H9 (cell line): ENCODE data around the gene TET2. TPM values are rescaled to one million over a fixed set of nuclear protein-coding genes. Genes with fewer than 3 reads are reported as not detected.

Source experiments
- DNase-seq: peaks from one replicate; pipeline ENCODE4 v3.0.0-alpha.2; 2017
- H2AFZ ChIP-seq: one replicate; pipeline ENCODE4 v1.6.1; 2013; ENCODE audit warnings: mild to moderate bottlenecking, low read length, control low read depth, moderate library complexity
- H2AK5ac ChIP-seq: 2 replicates; pipeline ENCODE4 v1.6.1; 2013; ENCODE audit warnings: low read length, control low read depth, mixed read lengths; ENCODE audit not compliant: insufficient read length
- H2BK120ac ChIP-seq: one replicate; pipeline ENCODE4 v1.6.1; 2013; ENCODE audit warnings: low read depth, mild to moderate bottlenecking, low read length, control low read depth, inconsistent platforms; ENCODE audit not compliant: poor library complexity, severe bottlenecking
- H2BK12ac ChIP-seq: 2 replicates; pipeline ENCODE4 v1.6.1; 2013; ENCODE audit warnings: low read length, control low read depth, mixed read lengths, low read depth; ENCODE audit not compliant: insufficient read length
- H2BK15ac ChIP-seq: 2 replicates; pipeline ENCODE4 v1.6.1; 2013; ENCODE audit warnings: low read depth, low read length, control low read depth
- H2BK20ac ChIP-seq: one replicate; pipeline ENCODE4 v1.6.1; 2013; ENCODE audit warnings: low read depth, mild to moderate bottlenecking, low read length, control low read depth, inconsistent platforms; ENCODE audit not compliant: poor library complexity, severe bottlenecking
- H2BK5ac ChIP-seq: 2 replicates; pipeline ENCODE4 v1.6.1; 2013; ENCODE audit warnings: low read length, control low read depth, mixed read lengths; ENCODE audit not compliant: insufficient read length
- H3K14ac ChIP-seq: 2 replicates; pipeline ENCODE4 v1.6.1; 2013; ENCODE audit warnings: low read length, control low read depth; ENCODE audit not compliant: insufficient read depth
- H3K18ac ChIP-seq: 2 replicates; pipeline ENCODE4 v1.6.1; 2013; ENCODE audit warnings: low read depth, mild to moderate bottlenecking, mixed read lengths, low read length, control low read depth; ENCODE audit not compliant: insufficient read length
- H3K23ac ChIP-seq: 2 replicates; pipeline ENCODE4 v1.6.1; 2013; ENCODE audit warnings: low read length, control low read depth, mixed read lengths, low read depth; ENCODE audit not compliant: insufficient read length
- H3K23me2 ChIP-seq: 2 replicates; pipeline ENCODE4 v1.6.1; 2013; ENCODE audit warnings: low read depth, mild to moderate bottlenecking, mixed read lengths, low read length, control low read depth; ENCODE audit not compliant: insufficient read length, poor library complexity, severe bottlenecking
- H3K27ac ChIP-seq: 2 replicates; pipeline ENCODE4 v1.5.1; 2013; ENCODE audit warnings: low read length, control low read depth, mixed read lengths, low read depth; ENCODE audit not compliant: insufficient read length
- H3K27me3 ChIP-seq: 2 replicates; pipeline ENCODE4 v1.6.1; 2013; ENCODE audit warnings: low read length, control low read depth, inconsistent platforms; ENCODE audit not compliant: insufficient read depth
- H3K4ac ChIP-seq: 2 replicates; pipeline ENCODE4 v1.6.1; 2013; ENCODE audit warnings: low read depth, mild to moderate bottlenecking, control low read depth, inconsistent platforms, low read length, moderate library complexity
- H3K4me1 ChIP-seq: 2 replicates; pipeline ENCODE4 v1.6.1; 2013; ENCODE audit warnings: low read length, control low read depth, inconsistent platforms; ENCODE audit not compliant: insufficient read depth
- H3K4me2 ChIP-seq: 2 replicates; pipeline ENCODE4 v1.6.1; 2013; ENCODE audit warnings: low read length, control low read depth, mixed read lengths; ENCODE audit not compliant: insufficient read length, insufficient read depth
- H3K56ac ChIP-seq: 2 replicates; pipeline ENCODE4 v1.6.1; 2013; ENCODE audit warnings: low read depth, mild to moderate bottlenecking, mixed read lengths, low read length, control low read depth; ENCODE audit not compliant: insufficient read length
- H3K79me1 ChIP-seq: 2 replicates; pipeline ENCODE4 v1.6.1; 2013; ENCODE audit warnings: low read depth, mild to moderate bottlenecking, moderate library complexity, low read length, control low read depth, inconsistent platforms; ENCODE audit not compliant: insufficient read depth, poor library complexity, severe bottlenecking
- H3K79me2 ChIP-seq: 2 replicates; pipeline ENCODE4 v1.6.1; 2013; ENCODE audit warnings: low read length, control low read depth, inconsistent platforms; ENCODE audit not compliant: insufficient read depth
- H3K9ac ChIP-seq: 2 replicates; pipeline ENCODE4 v1.6.1; 2013; ENCODE audit warnings: low read length, control low read depth, mixed read lengths; ENCODE audit not compliant: insufficient read length; ENCODE audit errors: extremely low read depth
- H3K9me3 ChIP-seq: one replicate; pipeline ENCODE4 v1.6.1; 2013; ENCODE audit warnings: low read depth, low read length, inconsistent platforms; ENCODE audit not compliant: control insufficient read depth
- H3T11ph ChIP-seq: one replicate; pipeline ENCODE4 v1.6.1; 2013; ENCODE audit warnings: mild to moderate bottlenecking, low read length, control low read depth, inconsistent platforms
- H4K20me1 ChIP-seq: one replicate; pipeline ENCODE4 v1.6.1; 2013; ENCODE audit not compliant: control insufficient read depth, insufficient read length, insufficient read depth
- H4K5ac ChIP-seq: 2 replicates; pipeline ENCODE4 v1.6.1; 2013; ENCODE audit warnings: low read depth, mild to moderate bottlenecking, mixed read lengths, low read length, control low read depth; ENCODE audit not compliant: insufficient read length
- H4K8ac ChIP-seq: replicated peaks from 2 replicates; pipeline ENCODE4 v1.6.1; 2013; ENCODE audit warnings: low read length, control low read depth, mixed read lengths, low read depth; ENCODE audit not compliant: insufficient read length
- H4K91ac ChIP-seq: 2 replicates; pipeline ENCODE4 v1.6.1; 2013; ENCODE audit warnings: low read depth, mild to moderate bottlenecking, moderate library complexity, mixed read lengths, low read length, control low read depth; ENCODE audit not compliant: insufficient read length
- H3K27ac Mint-ChIP-seq, 3 experiments: 2 replicates in 2 of 3; 3 replicates in 1 of 3; pipeline ENCODE4 v1.8.0; 2020 to 2021; ENCODE audit warnings: mixed read lengths in 3 of 3, mild to moderate bottlenecking in 1 of 3, moderate library complexity in 1 of 3
- H3K27me3 Mint-ChIP-seq: 2 replicates; pipeline ENCODE4 v1.8.0; 2021; ENCODE audit warnings: low read depth, mild to moderate bottlenecking, moderate library complexity, mixed read lengths
- H3K36me3 Mint-ChIP-seq, 3 experiments: 2 replicates in 2 of 3; 3 replicates in 1 of 3; pipeline ENCODE4 v1.8.0; 2020 to 2021; ENCODE audit warnings: low read depth in 3 of 3, mixed read lengths in 3 of 3; ENCODE audit not compliant: insufficient read depth in 1 of 3
- H3K4me1 Mint-ChIP-seq, 2 experiments: 2 replicates each; pipeline ENCODE4 v1.8.0; 2020; ENCODE audit warnings: mixed read lengths in 2 of 2
- H3K4me3 Mint-ChIP-seq, 2 experiments: 2 replicates in 1 of 2; 3 replicates in 1 of 2; pipeline ENCODE4 v1.8.0; 2020 to 2021; ENCODE audit warnings: mild to moderate bottlenecking in 2 of 2, mixed read lengths in 2 of 2, moderate library complexity in 1 of 2
- H3K9me3 Mint-ChIP-seq, 2 experiments: 2 replicates in 1 of 2; 3 replicates in 1 of 2; pipeline ENCODE4 v1.8.0; 2020; ENCODE audit warnings: mild to moderate bottlenecking in 2 of 2, mixed read lengths in 2 of 2, moderate library complexity in 1 of 2
- CTCF ChIP-seq: fragments of 200-600 bp; sonication (generic); conservative IDR thresholded peaks from 3 replicates; pipeline ENCODE4 v1.8.0; 2021; ENCODE audit warnings: antibody characterized with exemption, mild to moderate bottlenecking
- WGBS: extraction: QIAGEN DNeasy Blood & Tissue Kit; methylation state at CpG from one replicate; pipeline ENCODE4 v1.1.7; 2013; ENCODE audit warnings: missing lambda C conversion rate, low lambda C conversion rate, mixed read lengths; ENCODE audit not compliant: insufficient read length; ENCODE audit errors: extremely low coverage; 5-methylcytosine and 5-hydroxymethylcytosine counted together
- total RNA-seq: library from RNA; stranded (reverse); gene quantifications from 2 replicates; pipeline ENCODE4 v1.2.1, GENCODE V29; 2021

The TET2 gene
- total RNA-seq, 1 experiment from 2014 or later: 3.1 TPM

- DNase-seq: no peak
- H3K79me1 ChIP-seq: no peaks in the 10 kb centered on the region
- no peak overlapping the region for H3T11ph ChIP-seq
These were observed 61.9 kb downstream of the TET2 start for GRCh38 chr4:105208561-105208960.

More at GRCh38 chr4:105208561-105208960, 61.9 kb downstream of the TET2 start:
- Mint-ChIP-seq H3K4me1 (peaks cover 38 to 40% of the 10 kb centered on the region in 2 experiments), H3K9me3 (no peaks in the 10 kb centered on the region), H3K4me3 (no peak overlapping the region), H3K27me3 (no peaks in the 10 kb centered on the region; the same call in 1 of the 2 replicates), H3K36me3 (no peaks in the 10 kb centered on the region), H3K27ac (no peak overlapping the region)
- no peak overlapping the region for H3K9ac ChIP-seq
- H3K56ac ChIP-seq: no peak overlapping the region
- H4K5ac ChIP-seq: no peak overlapping the region
- H3K9me3 ChIP-seq: no peaks in the 10 kb centered on the region
- H3K4ac ChIP-seq: no peak overlapping the region
- H2BK12ac ChIP-seq: no peak overlapping the region
- no peaks in the 10 kb centered on the region for H3K27me3 ChIP-seq
- no peaks in the 10 kb centered on the region for H3K23me2 ChIP-seq
- no peak overlapping the region for H3K27ac ChIP-seq
- H3K4me1 ChIP-seq: no peaks in the 10 kb centered on the region; the same call in 1 of the 2 replicates
- H2BK5ac ChIP-seq: no peak overlapping the region
- H2BK15ac ChIP-seq: no peak overlapping the region
- no peak overlapping the region for H4K91ac ChIP-seq
- H3K14ac ChIP-seq: no peak overlapping the region
- no peak overlapping the region for H2BK120ac ChIP-seq
- no peaks in the 10 kb centered on the region for H4K20me1 ChIP-seq
- H3K79me2 ChIP-seq: no peaks in the 10 kb centered on the region
- no peak overlapping the region for H2BK20ac ChIP-seq
- no peak overlapping the region for H3K18ac ChIP-seq
- H3K4me2 ChIP-seq: no peak overlapping the region
- no CpG with 5 or more reads among the region's 5 CpGs for WGBS
- no peak overlapping the region for H2AFZ ChIP-seq
- H3K23ac ChIP-seq: no peak overlapping the region
- H4K8ac ChIP-seq: no peak overlapping the region
- H2AK5ac ChIP-seq: no peak overlapping the region
- TF ChIP-seq CTCF: no peak
